ENCODE results near the gene NEK11.

DNA sequence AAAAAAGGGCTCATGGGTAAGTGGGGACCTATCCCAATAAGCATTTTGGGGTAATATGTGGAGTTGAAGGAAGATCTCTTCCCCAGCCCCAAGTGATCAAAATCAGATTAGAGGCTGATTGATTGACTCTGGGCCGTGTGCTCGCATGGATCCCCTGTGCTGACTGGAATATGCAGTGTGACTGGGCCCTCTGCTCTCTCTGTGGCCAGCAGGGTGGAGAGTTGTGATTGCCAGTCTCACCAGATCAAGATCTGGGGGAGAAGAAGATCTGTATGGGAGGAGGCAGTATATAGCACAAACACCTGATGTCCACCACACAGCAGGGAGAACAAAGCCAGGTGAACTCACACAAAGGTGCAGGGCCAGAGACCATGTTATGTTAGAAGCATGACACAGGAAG is 363.7 kb downstream of the NEK11 start:
- TF ChIP-seq, protein P1, sequence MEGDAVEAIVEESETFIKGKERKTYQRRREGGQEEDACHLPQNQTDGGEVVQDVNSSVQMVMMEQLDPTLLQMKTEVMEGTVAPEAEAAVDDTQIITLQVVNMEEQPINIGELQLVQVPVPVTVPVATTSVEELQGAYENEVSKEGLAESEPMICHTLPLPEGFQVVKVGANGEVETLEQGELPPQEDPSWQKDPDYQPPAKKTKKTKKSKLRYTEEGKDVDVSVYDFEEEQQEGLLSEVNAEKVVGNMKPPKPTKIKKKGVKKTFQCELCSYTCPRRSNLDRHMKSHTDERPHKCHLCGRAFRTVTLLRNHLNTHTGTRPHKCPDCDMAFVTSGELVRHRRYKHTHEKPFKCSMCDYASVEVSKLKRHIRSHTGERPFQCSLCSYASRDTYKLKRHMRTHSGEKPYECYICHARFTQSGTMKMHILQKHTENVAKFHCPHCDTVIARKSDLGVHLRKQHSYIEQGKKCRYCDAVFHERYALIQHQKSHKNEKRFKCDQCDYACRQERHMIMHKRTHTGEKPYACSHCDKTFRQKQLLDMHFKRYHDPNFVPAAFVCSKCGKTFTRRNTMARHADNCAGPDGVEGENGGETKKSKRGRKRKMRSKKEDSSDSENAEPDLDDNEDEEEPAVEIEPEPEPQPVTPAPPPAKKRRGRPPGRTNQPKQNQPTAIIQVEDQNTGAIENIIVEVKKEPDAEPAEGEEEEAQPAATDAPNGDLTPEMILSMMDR (conservative IDR thresholded peaks at IDR 0.05 in 1 of 2, IDR thresholded peaks at IDR 0.05 in 1 of 2; ENCODE audit: extremely low read depth in 1 of 2, insufficient read depth in 1 of 2, low read depth in 1 of 2, low read length in 2 of 2) = no peak
- no peak for TF ChIP-seq EZH2 (IDR thresholded peaks at IDR 0.05; ENCODE audit: borderline replicate concordance, low read length)
